Right cardiac atrium (tissue), 5 donors: ENCODE data around the gene PARP8. TPM values are rescaled to one million over a fixed set of nuclear protein-coding genes. Genes with fewer than 3 reads are reported as not detected.

Source experiments
- ATAC-seq, 2 donors: fragments of 200-7000 bp; cut with Tn5 transposase; one replicate each; pipeline versions ENCODE4 v1.8.0 to v1.9.1; 2020; ENCODE audit warnings: moderate library complexity in 2 of 2, mild to moderate bottlenecking in 1 of 2
- DNase-seq, 3 donors: peaks; one replicate each; pipeline ENCODE4 v3.0.0-alpha.2; 2020
- H3K27ac ChIP-seq: one replicate; pipeline ENCODE4 v1.5.1; 2013; ENCODE audit warnings: mild to moderate bottlenecking, low read length, control low read depth, moderate library complexity
- H3K27me3 ChIP-seq: one replicate; pipeline ENCODE4 v1.6.1; 2013; ENCODE audit not compliant: control insufficient read depth, insufficient read depth
- H3K4me1 ChIP-seq: one replicate; pipeline ENCODE4 v1.6.1; 2013; ENCODE audit warnings: low read length; ENCODE audit not compliant: control insufficient read depth, insufficient read depth
- H3K4me3 ChIP-seq: one replicate; pipeline ENCODE4 v1.5.1; 2013; ENCODE audit warnings: low read length, control low read depth
- H3K9me3 ChIP-seq: one replicate; pipeline ENCODE4 v1.6.1; 2013; ENCODE audit warnings: low read length; ENCODE audit not compliant: control insufficient read depth
- WGBS: extraction: QIAGEN DNeasy Blood & Tissue Kit; methylation state at CpG from one replicate; pipeline ENCODE4 v1.1.7; 2013; 5-methylcytosine and 5-hydroxymethylcytosine counted together
- intact Hi-C, 4 donors: fragments of 100-400 bp; cut with DNase I; formaldehyde crosslinking; loops; one replicate each; pipeline versions ENCODE4 v1.11.0 to v1.14.0; 2022 to 2023
- polyA plus RNA-seq: library from polyadenylated mRNA; stranded (reverse); fragments of 200-250 nt; gene quantifications from one replicate; pipeline ENCODE4 v1.2.3, GENCODE V29; 2013
- total RNA-seq, 4 donors: library from RNA; stranded (reverse); fragmentation: NEBNext Ultra II Directional; extraction: Animal tissue kit (Norgen Biotek cat#: 25700); gene quantifications; one replicate each; pipeline ENCODE4 v1.2.1, GENCODE V29; 2021
- donor health status: healthy with polysubstance abuse.
- donor health status: DM: no; HTN: yes; CAD: no.
- donor health status: DM: no; HTN: no; CAD: no.
- donor health status: DM: no; HTN: yes; CAD: no; lungs with severe emphysema.
- donor health status: DM: yes; HTN: yes; CAD: no.

Gene PARP8
- total and polyA plus RNA-seq, 5 donors: 2.4 to 11.6 (median 10.7) TPM

- Histone ChIP-seq H3K27ac (no peak overlapping the region), H3K4me1 (no peaks in the 10 kb centered on the region), H3K9me3 (no peaks in the 10 kb centered on the region), H3K4me3 (no peak overlapping the region), H3K27me3 (no peaks in the 10 kb centered on the region)
- no peak for DNase-seq
- no peak for ATAC-seq
- intact Hi-C loops: no loop called here
- 74% methylated on average over 6 of the region's 6 CpGs for WGBS
These were observed 148.1 kb downstream of the PARP8 start for GRCh38 chr5:50814556-50814955.

- no peaks in the 10 kb centered on the region for H3K27me3 ChIP-seq
- 91% methylated on average over 2 of the region's 2 CpGs for WGBS
- no peak overlapping the region for H3K27ac ChIP-seq
- intact Hi-C loops: no loop called here
- ATAC-seq (no peak), DNase-seq (no peak)
- no peaks in the 10 kb centered on the region for H3K4me1 ChIP-seq
- H3K4me3 ChIP-seq: no peak overlapping the region
- H3K9me3 ChIP-seq: no peaks in the 10 kb centered on the region
These were observed 155.6 kb downstream of the PARP8 start for GRCh38 chr5:50822046-50822445.

- no peaks in the 10 kb centered on the region for H3K9me3 ChIP-seq
- no peak for DNase-seq
- H3K27ac ChIP-seq: no peak overlapping the region
- H3K4me1 ChIP-seq: no peaks in the 10 kb centered on the region
- WGBS: 76% methylated on average over 3 of the region's 3 CpGs
- H3K4me3 ChIP-seq: no peak overlapping the region
- no peak for ATAC-seq
- intact Hi-C loops: no loop called here
- H3K27me3 ChIP-seq: no peaks in the 10 kb centered on the region
These were observed 156.3 kb downstream of the PARP8 start for GRCh38 chr5:50822761-50823160.

- Histone ChIP-seq H3K4me3 (no peak overlapping the region), H3K9me3 (no peaks in the 10 kb centered on the region), H3K27me3 (no peaks in the 10 kb centered on the region), H3K4me1 (no peaks in the 10 kb centered on the region), H3K27ac (no peak overlapping the region)
- 49% methylated on average over 6 of the region's 6 CpGs for WGBS
- DNase-seq: no peak
- intact Hi-C loops: no loop called here
- ATAC-seq: peak in 1 of 2 donors; percentile 13
These were observed 157.1 kb downstream of the PARP8 start for GRCh38 chr5:50823568-50823967.

- ATAC-seq (no peak), DNase-seq (no peak)
- Histone ChIP-seq H3K27me3 (no peaks in the 10 kb centered on the region), H3K9me3 (no peaks in the 10 kb centered on the region), H3K27ac (no peak overlapping the region), H3K4me3 (no peak overlapping the region), H3K4me1 (no peaks in the 10 kb centered on the region)
- 87% methylated on average over 2 of the region's 2 CpGs for WGBS
- intact Hi-C loops: no loop called here
These were observed 157.7 kb downstream of the PARP8 start for GRCh38 chr5:50824109-50824508.

- WGBS: 99% methylated on average over 1 of the region's 1 CpG
- intact Hi-C loops: no loop called here
- H3K9me3 ChIP-seq: no peaks in the 10 kb centered on the region
- H3K4me3 ChIP-seq: no peak overlapping the region
- H3K27me3 ChIP-seq: no peaks in the 10 kb centered on the region
- no peak overlapping the region for H3K27ac ChIP-seq
- no peak for DNase-seq
- ATAC-seq: no peak
- H3K4me1 ChIP-seq: no peaks in the 10 kb centered on the region
These were observed 161.2 kb downstream of the PARP8 start for GRCh38 chr5:50827516-50828247.

- 93% methylated on average over 1 of the region's 1 CpG for WGBS
- DNase-seq: no peak
- Histone ChIP-seq H3K4me3 (no peak overlapping the region), H3K27ac (no peak overlapping the region), H3K4me1 (no peaks in the 10 kb centered on the region), H3K27me3 (no peaks in the 10 kb centered on the region), H3K9me3 (no peaks in the 10 kb centered on the region)
- ATAC-seq: no peak
- intact Hi-C loops: no loop called here
These were observed 162.6 kb downstream of the PARP8 start for GRCh38 chr5:50829023-50829422.

GRCh38 chr5:50832657-50833284 is 166.3 kb downstream of the PARP8 start:
- ATAC-seq (no peak), DNase-seq (no peak)
- WGBS: 87% methylated on average over 4 of the region's 4 CpGs
- intact Hi-C loops: no loop called here
- H3K27ac ChIP-seq: no peak overlapping the region
- no peak overlapping the region for H3K4me3 ChIP-seq
- H3K9me3 ChIP-seq: no peaks in the 10 kb centered on the region
- H3K27me3 ChIP-seq: no peaks in the 10 kb centered on the region
- no peaks in the 10 kb centered on the region for H3K4me1 ChIP-seq

GRCh38 chr5:50836356-50836755 is 169.9 kb downstream of the PARP8 start:
- ATAC-seq (no peak), DNase-seq (no peak)
- H3K9me3 ChIP-seq: no peaks in the 10 kb centered on the region
- H3K27ac ChIP-seq: no peak overlapping the region
- WGBS: 93% methylated on average over 2 of the region's 2 CpGs
- H3K4me3 ChIP-seq: no peak overlapping the region
- H3K4me1 ChIP-seq: no peaks in the 10 kb centered on the region
- H3K27me3 ChIP-seq: no peaks in the 10 kb centered on the region
- intact Hi-C loops: loop anchor here in 1 of 4 donors (5.0 kb wide), 1 partner anchor 39 kb away; no protein-coding TSS in a partner anchor

GRCh38 chr5:50839472-50839871 is 173.0 kb downstream of the PARP8 start:
- no peaks in the 10 kb centered on the region for H3K27me3 ChIP-seq
- no peak overlapping the region for H3K4me3 ChIP-seq
- DNase-seq (no peak), ATAC-seq (no peak)
- H3K27ac ChIP-seq: no peak overlapping the region
- intact Hi-C loops: loop anchor here in 1 of 4 donors (5.0 kb wide), 1 partner anchor 42 kb away; no protein-coding TSS in a partner anchor
- no peaks in the 10 kb centered on the region for H3K4me1 ChIP-seq
- H3K9me3 ChIP-seq: no peaks in the 10 kb centered on the region

GRCh38 chr5:50843091-50843490 is 176.7 kb downstream of the PARP8 start:
- Histone ChIP-seq H3K9me3 (no peaks in the 10 kb centered on the region), H3K27me3 (no peaks in the 10 kb centered on the region), H3K4me3 (no peak overlapping the region), H3K4me1 (no peaks in the 10 kb centered on the region), H3K27ac (no peak overlapping the region)
- ATAC-seq (no peak), DNase-seq (no peak)
- intact Hi-C loops: no loop called here
